ENCODE results near the gene IRF2. TPM values are rescaled to one million over a fixed set of nuclear protein-coding genes. Genes with fewer than 3 reads are reported as not detected.

Gene IRF2
- total and polyA plus RNA-seq, 12 donors: 19.0 to 93.1 (median 52.3) TPM

- H3K36me3 ChIP-seq (replicated peaks in 1 of 2): peaks cover 0 to 55% of the 10 kb centered on the region in 2 donors
- H3K4me3 ChIP-seq: no peak overlapping the region
- intact Hi-C loops (cut with DNase I): loop anchor here in 1 of 2 donors (5.0 to 10.0 kb wide), 2 partner anchors 40 to 103 kb away; no protein-coding TSS in a partner anchor
- TF ChIP-seq POLR2A (IDR thresholded peaks at IDR 0.05) (no peak), CTCF (IDR thresholded peaks at IDR 0.05) (no peak)
- DNase-seq: peak in 1 of 7 donors; percentile 44
- peak overlapping the region in 1 of 5 donors; percentile 85 for H3K27ac ChIP-seq
- no peaks in the 10 kb centered on the region for H3K27me3 ChIP-seq
- peaks cover 21 to 44% of the 10 kb centered on the region in 2 donors for H3K4me1 ChIP-seq (replicated peaks in 1 of 2)
- H3K9me3 ChIP-seq (replicated peaks in 1 of 3): no peaks in the 10 kb centered on the region
- 81 to 88% (median 84%) methylated on average over 6 of the region's 6 CpGs for WGBS, 4 donors
These were observed 87.0 kb downstream of the IRF2 start for GRCh38 chr4:184387351-184387750.

- peak in 1 of 7 donors; percentile 57 for DNase-seq
- intact Hi-C loops (cut with DNase I): loop anchor here in 1 of 2 donors (5.0 to 10.0 kb wide), 2 partner anchors 39 to 102 kb away; no protein-coding TSS in a partner anchor
- no peaks in the 10 kb centered on the region for H3K9me3 ChIP-seq (replicated peaks in 1 of 3)
- TF ChIP-seq POLR2A (IDR thresholded peaks at IDR 0.05) (no peak), CTCF (IDR thresholded peaks at IDR 0.05) (no peak)
- H3K27me3 ChIP-seq: no peaks in the 10 kb centered on the region
- H3K4me1 ChIP-seq (replicated peaks in 1 of 2): peaks cover 21 to 50% of the 10 kb centered on the region in 2 donors
- peaks cover 0 to 47% of the 10 kb centered on the region in 2 donors for H3K36me3 ChIP-seq (replicated peaks in 1 of 2)
- no peak overlapping the region for H3K4me3 ChIP-seq
- H3K27ac ChIP-seq: peak overlapping the region in 3 of 5 donors; percentile 68 to 85 (median 85)
- 50 to 67% (median 64%) methylated on average over 10 of the region's 10 CpGs for WGBS, 4 donors
These were observed 88.0 kb downstream of the IRF2 start for GRCh38 chr4:184386271-184386781.

GRCh38 chr4:184385705-184386141 lies 88.6 kb downstream of the IRF2 start:
- H3K4me1 ChIP-seq (replicated peaks in 1 of 2): peaks cover 21 to 50% of the 10 kb centered on the region in 2 donors
- WGBS, 4 donors: 48 to 62% (median 56%) methylated on average over 6 of the region's 6 CpGs
- DNase-seq: peak in 3 of 7 donors; percentile 40 to 64 (median 63)
- H3K9me3 ChIP-seq (replicated peaks in 1 of 3): no peaks in the 10 kb centered on the region
- H3K27me3 ChIP-seq: no peaks in the 10 kb centered on the region
- H3K4me3 ChIP-seq: no peak overlapping the region
- H3K36me3 ChIP-seq (replicated peaks in 1 of 2): peaks cover 0 to 44% of the 10 kb centered on the region in 2 donors
- TF ChIP-seq CTCF (IDR thresholded peaks at IDR 0.05): no peak
- no peak for TF ChIP-seq POLR2A (IDR thresholded peaks at IDR 0.05)
- H3K27ac ChIP-seq: peak overlapping the region in 4 of 5 donors; percentile 54 to 85 (median 76)
- intact Hi-C loops (cut with DNase I): loop anchor here in 1 of 2 donors (5.0 to 10.0 kb wide), 2 partner anchors 38 to 101 kb away; no protein-coding TSS in a partner anchor

- Histone ChIP-seq H3K27me3 (no peaks in the 10 kb centered on the region), H3K36me3 (replicated peaks in 1 of 2) (peaks cover 0 to 37% of the 10 kb centered on the region in 2 donors), H3K27ac (peak overlapping the region; percentile 32 to 91 (median 85)), H3K4me3 (no peak overlapping the region), H3K4me1 (replicated peaks in 1 of 2) (peaks cover 21 to 50% of the 10 kb centered on the region in 2 donors), H3K9me3 (replicated peaks in 1 of 3) (no peaks in the 10 kb centered on the region)
- WGBS, 4 donors: 70 to 84% (median 80%) methylated on average over 6 to 7 of the region's 7 CpGs
- peak in 1 of 7 donors; percentile 48 for DNase-seq
- TF ChIP-seq POLR2A (IDR thresholded peaks at IDR 0.05) (no peak), CTCF (IDR thresholded peaks at IDR 0.05) (no peak)
- intact Hi-C loops (cut with DNase I): loop anchor here in 1 of 2 donors (5.0 to 10.0 kb wide), 2 partner anchors 38 to 100 kb away; no protein-coding TSS in a partner anchor
These were observed 89.4 kb downstream of the IRF2 start for GRCh38 chr4:184384810-184385557.

Measured in adrenal gland (tissue), 12 donors.